AG09319 (cell line): ENCODE data around the gene OSBPL8.
"Not testable (repeated sequence)": the region's sequence is repeated elsewhere in the genome, so short reads cannot be mapped to it uniquely, and the experiment has no call there.

ENCODE experiments used
- DNase-seq: peaks from one replicate; pipeline ENCODE4 v3.0.0-alpha.2; 2010; ENCODE audit warnings: low read depth; ENCODE audit errors: extremely low read depth
- TF ChIP-seq, protein P1 (sequence below): IDR thresholded peaks from 2 replicates; pipeline ENCODE4 v1.5.1; 2011; ENCODE audit warnings: low read depth, mild to moderate bottlenecking, inconsistent platforms, low read length, moderate library complexity

The OSBPL8 gene

DNA sequence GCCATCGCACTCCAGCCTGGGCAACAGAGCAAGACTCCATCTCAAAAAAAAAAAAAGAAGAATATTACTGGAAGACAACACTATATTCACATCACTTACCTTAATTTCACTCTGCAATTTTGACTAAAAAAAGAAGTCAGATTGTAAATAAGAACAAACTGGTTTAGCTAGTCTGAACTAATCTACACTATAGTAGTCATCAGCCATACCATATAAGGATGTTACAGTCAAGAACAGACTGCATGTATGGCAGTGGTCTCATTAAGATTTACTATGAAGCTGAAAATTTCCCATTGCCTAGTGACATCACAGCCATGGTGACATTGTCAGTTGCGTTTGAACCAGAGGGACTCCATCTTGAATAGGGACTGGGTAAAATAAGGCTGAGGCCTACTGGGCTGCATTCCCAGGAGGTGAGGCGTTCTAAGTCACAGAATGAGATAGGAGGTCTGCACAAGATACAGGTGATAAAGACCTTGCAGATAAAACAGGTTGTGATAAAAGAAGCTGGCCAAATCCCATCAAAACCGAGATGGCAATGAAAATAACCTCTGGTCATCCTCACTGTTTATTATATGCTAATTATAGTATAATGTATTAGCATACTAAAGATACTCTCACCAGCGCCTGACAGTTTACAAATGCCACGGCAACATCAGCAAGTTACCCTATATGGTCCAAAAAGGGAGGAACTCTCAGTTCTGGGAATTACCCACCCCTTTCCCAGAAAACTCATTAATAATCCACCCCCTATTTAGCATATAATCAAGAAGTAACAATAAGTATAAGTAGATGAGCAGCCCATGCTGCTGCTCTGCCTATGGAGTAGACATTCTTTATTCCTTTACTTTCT, 51.2 kb downstream of the OSBPL8 start:
- no peak for DNase-seq
- TF ChIP-seq, protein P1, sequence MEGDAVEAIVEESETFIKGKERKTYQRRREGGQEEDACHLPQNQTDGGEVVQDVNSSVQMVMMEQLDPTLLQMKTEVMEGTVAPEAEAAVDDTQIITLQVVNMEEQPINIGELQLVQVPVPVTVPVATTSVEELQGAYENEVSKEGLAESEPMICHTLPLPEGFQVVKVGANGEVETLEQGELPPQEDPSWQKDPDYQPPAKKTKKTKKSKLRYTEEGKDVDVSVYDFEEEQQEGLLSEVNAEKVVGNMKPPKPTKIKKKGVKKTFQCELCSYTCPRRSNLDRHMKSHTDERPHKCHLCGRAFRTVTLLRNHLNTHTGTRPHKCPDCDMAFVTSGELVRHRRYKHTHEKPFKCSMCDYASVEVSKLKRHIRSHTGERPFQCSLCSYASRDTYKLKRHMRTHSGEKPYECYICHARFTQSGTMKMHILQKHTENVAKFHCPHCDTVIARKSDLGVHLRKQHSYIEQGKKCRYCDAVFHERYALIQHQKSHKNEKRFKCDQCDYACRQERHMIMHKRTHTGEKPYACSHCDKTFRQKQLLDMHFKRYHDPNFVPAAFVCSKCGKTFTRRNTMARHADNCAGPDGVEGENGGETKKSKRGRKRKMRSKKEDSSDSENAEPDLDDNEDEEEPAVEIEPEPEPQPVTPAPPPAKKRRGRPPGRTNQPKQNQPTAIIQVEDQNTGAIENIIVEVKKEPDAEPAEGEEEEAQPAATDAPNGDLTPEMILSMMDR: no peak

DNA sequence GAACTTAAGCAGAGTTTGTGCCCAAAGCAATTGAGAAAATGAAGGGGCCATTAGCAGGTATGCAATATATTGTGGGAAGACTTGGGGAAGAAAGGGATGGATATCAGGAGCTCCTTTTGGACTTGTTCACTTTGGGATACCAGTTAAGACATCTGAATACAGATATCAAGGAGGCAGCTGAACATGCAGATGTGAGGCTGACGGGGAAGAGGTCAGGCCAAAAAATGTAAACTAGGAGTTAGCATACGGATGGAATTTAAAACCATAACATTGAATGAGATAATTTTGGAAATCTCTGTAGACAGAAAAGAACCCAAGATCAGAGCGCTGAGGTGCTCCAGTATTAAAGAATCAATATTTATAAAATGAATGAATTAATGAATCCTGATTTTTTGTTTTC, 53.4 kb downstream of the OSBPL8 start:
- no peak for DNase-seq
- TF ChIP-seq, protein P1: no peak

DNA sequence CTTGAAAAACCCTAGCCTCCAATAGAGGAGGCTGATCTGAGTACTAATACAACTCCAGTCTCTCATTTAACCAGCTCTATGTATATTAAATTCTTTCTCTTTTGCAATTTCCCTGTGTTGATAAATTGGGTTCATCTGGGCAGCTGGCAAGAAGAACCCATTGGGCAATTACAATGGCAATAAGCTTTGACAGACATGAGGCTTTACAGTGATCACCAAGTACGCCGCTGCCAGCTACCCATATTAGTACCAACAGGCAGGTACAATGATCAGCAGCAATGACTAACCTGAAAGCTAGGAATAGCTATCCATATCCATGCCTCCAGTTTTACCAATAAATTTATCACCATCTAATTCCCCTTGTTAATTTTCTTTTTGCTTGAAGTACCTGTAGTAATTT, 54.5 kb downstream of the OSBPL8 start:
- TF ChIP-seq, protein P1: no peak
- DNase-seq: no peak

DNA sequence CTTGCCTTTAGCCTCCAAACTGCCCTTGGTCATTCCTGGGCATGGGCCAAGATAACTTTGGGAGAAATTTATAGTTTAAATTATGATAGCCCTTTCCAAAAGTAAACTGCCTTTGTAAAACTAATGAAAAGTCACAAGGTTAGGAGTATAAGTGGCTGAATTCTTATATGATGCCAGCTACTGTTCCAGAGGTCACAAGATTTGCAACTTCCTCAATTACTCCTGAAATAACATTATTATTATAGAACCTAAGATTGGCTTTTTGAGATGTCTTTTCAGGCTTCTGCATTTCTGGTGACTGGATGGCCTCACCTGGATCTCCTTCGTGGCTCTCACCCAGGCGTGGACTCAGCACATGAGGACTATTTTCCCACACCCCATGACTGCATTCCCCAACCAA, 55.0 kb downstream of the OSBPL8 start:
- TF ChIP-seq, protein P1: no peak
- no peak for DNase-seq

DNA sequence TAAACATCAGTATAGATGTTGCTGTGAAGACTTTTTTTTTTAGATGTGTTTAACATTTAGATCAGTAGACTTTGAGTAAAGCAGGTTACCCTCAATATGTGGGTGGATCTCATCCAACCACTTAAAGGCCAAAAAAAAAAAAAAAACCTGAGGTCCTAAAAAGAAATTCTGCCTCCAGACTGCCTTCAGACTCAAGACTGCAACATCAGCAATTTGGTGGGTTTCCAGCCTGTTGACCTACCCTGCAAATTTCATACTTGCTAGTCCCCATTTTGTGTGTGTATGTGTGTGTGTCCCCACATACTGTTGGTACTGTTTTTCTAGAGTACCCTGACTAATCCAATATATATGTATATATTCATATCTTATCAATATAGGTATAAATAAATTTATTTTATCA, 55.6 kb downstream of the OSBPL8 start:
- TF ChIP-seq, protein P1: no peak
- DNase-seq: no peak

DNA sequence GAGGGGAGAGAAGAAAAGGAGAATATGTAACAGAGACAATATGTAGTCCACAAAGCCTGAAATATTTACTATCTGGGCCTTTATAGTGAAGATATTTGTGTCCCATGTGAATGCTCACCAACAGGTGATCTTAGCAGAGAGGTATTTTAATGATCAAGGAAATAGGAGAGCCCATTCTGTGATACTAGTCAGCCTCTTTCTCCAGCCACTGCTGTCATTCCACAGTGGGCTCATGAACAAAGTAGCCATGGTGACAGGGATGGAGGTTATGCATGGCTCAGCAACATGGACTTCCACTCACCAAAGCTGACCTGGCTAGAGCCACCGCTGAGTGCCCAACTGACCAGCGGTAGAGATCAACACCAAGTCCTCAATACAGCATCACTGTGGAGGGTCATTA, 58.2 kb downstream of the OSBPL8 start:
- TF ChIP-seq, protein P1: no peak
- DNase-seq: no peak

DNA sequence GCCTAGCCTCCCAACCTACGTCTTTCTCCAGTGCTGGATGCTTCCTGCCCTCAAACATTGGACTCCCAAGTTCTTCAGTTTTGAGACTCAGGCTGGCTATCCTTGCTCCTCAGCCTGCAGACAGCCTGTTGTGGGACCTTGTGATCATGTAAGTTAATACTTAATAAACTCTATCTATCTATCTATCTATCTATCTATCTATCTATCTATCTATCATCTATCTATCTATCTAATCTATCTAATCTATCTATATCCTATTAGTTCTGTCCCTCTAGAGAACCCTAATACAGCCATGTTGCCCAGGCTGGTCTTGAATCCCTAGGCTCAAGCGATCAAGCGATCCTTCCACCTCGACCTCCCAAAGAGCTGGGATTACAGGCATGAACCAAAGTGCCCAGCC, 60.4 kb downstream of the OSBPL8 start:
- not testable (repeated sequence) for DNase-seq

DNA sequence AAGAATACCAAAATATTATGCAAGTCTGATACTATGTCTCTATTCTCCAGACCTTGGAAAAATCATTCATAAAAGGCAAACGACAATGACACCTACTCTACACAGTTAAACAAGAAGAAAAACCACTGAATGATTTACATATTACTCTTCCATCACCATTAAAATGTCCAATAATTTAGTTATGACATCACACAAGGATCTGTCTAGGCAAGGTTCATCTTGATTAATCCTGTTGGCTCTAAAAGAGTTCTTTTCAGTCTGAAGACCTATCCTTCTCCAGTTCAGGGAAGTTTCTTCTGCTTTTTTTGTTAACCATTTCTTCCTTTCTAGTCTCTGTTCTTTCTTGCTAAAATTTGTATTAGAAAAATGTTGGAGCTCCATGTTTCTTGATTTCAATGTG, 64.0 kb downstream of the OSBPL8 start:
- TF ChIP-seq, protein P1: no peak
- no peak for DNase-seq
